HG03565 (cell line): ENCODE results near the gene KIF27.
"Not testable (repeated sequence)": the region's sequence is repeated elsewhere in the genome, so short reads cannot be mapped to it uniquely, and the experiment has no call there.

ENCODE experiments used
- ATAC-seq: cut with Tn5 transposase; IDR thresholded peaks from one replicate; pipeline ENCODE4 v1.9.1; 2021; ENCODE audit warnings: mild to moderate bottlenecking, moderate library complexity; ENCODE audit not compliant: unreplicated experiment

Gene KIF27

GRCh38 chr9:83817356-83818278 is 103.6 kb downstream of the KIF27 start, which contains the start of gene GKAP1:
TSS of gene GKAP1 (minus strand) at chr9:83817769. CDS start at chr9:83806517, 11,252 bp downstream.
- peak; percentile 62 for ATAC-seq

GRCh38 chr9:83817011-83817355 is 104.2 kb downstream of the KIF27 start:
- not testable (repeated sequence) for ATAC-seq

- ATAC-seq = not testable (repeated sequence)
These were observed 106.1 kb downstream of the KIF27 start for GRCh38 chr9:83815120-83815519.

GRCh38 chr9:83809213-83809612 is 112.0 kb downstream of the KIF27 start:
- not testable (repeated sequence) for ATAC-seq

GRCh38 chr9:83804454-83804853 is 116.8 kb downstream of the KIF27 start:
- not testable (repeated sequence) for ATAC-seq

- not testable (repeated sequence) for ATAC-seq
These were observed 117.3 kb downstream of the KIF27 start for GRCh38 chr9:83803941-83804340.

- no peak for ATAC-seq
These were observed 120.8 kb downstream of the KIF27 start for GRCh38 chr9:83800236-83801033.

- no peak for ATAC-seq
These were observed 127.2 kb downstream of the KIF27 start for GRCh38 chr9:83794051-83794450.

- ATAC-seq = no peak
These were observed 128.5 kb downstream of the KIF27 start for GRCh38 chr9:83792746-83793145.
